SK-N-SH (cell line): ENCODE results near the gene ZNF827. TPM values are rescaled to one million over a fixed set of nuclear protein-coding genes. Genes with fewer than 3 reads are reported as not detected.

Experiments
- CTCF ChIA-PET: fragments of 300-600, 350-600 bp; formaldehyde crosslinking; extraction: SDS; loops from one replicate; lab custom pipeline; 2021; lab: Yijun Ruan, JAX
- POLR2A ChIA-PET: fragments of 350-600 bp; sonication (Branson Sonifier 250); formaldehyde crosslinking; extraction: SDS; loops from one replicate; lab custom pipeline; 2020; ENCODE audit warnings: antibody characterized with exemption, inconsistent platforms; lab: Yijun Ruan, JAX
- DNase-seq: peaks from one replicate; pipeline ENCODE4 v3.0.0; 2012
- H2AFZ ChIP-seq: fragments of 200-600 bp; sonication (generic); 2 replicates; pipeline ENCODE4 v1.8.1; 2016; ENCODE audit warnings: antibody characterized with exemption, mild to moderate bottlenecking, low read depth
- H3F3A ChIP-seq: fragments of 200-600 bp; sonication (generic); replicated peaks from 2 replicates; pipeline ENCODE3; 2016; ENCODE audit warnings: antibody characterized with exemption, mild to moderate bottlenecking; ENCODE audit not compliant: insufficient read depth
- H3K27ac ChIP-seq, 2 experiments: fragments of 200-500 bp in 1 of 2; fragments of 200-600 bp in 1 of 2; sonication (Bioruptor generic) in 1 of 2; sonication (generic), shearing (Covaris generic) in 1 of 2; 2 replicates each; pipeline versions ENCODE4 v1.5.1 to v1.6.1; 2014 to 2016; ENCODE audit warnings: low read depth in 2 of 2, inconsistent platforms in 1 of 2, low read length in 1 of 2, mild to moderate bottlenecking in 1 of 2, mixed read lengths in 1 of 2
- H3K27me3 ChIP-seq: fragments of 200-600 bp; sonication (generic), shearing (Covaris generic); 2 replicates; pipeline ENCODE4 v1.6.1; 2016; ENCODE audit warnings: mixed run types; ENCODE audit not compliant: insufficient read depth
- H3K36me3 ChIP-seq, 2 experiments: fragments of 200-500 bp in 1 of 2; fragments of 200-600 bp in 1 of 2; sonication (Bioruptor generic) in 1 of 2; sonication (generic) in 1 of 2; replicated peaks in 1 of 2; 2 replicates each; pipeline versions ENCODE3 to v1.5.1; 2014 to 2016; ENCODE audit warnings: low read length in 1 of 2, mild to moderate bottlenecking in 1 of 2; ENCODE audit not compliant: insufficient read depth in 2 of 2, control insufficient read depth in 1 of 2
- H3K4me1 ChIP-seq, 2 experiments: fragments of 200-500 bp in 1 of 2; fragments of 200-600 bp in 1 of 2; sonication (Bioruptor generic) in 1 of 2; sonication (generic), shearing (Covaris generic) in 1 of 2; 2 replicates each; pipeline versions ENCODE4 v1.5.1 to v1.6.1; 2014 to 2016; ENCODE audit warnings: low read depth in 1 of 2, low read length in 1 of 2, mixed run types in 1 of 2; ENCODE audit not compliant: insufficient read depth in 2 of 2, control insufficient read depth in 1 of 2
- H3K4me2 ChIP-seq: fragments of 200-600 bp; sonication (generic), shearing (Covaris generic); 2 replicates; pipeline ENCODE4 v1.6.1; 2017; ENCODE audit warnings: mixed run types
- H3K4me3 ChIP-seq, 2 experiments: fragments of 200-500 bp in 1 of 2; fragments of 200-600 bp in 1 of 2; sonication (Bioruptor generic) in 1 of 2; sonication (generic), shearing (Covaris generic) in 1 of 2; 2 replicates each; pipeline versions ENCODE4 v1.5.1 to v1.8.1; 2014 to 2016; ENCODE audit warnings: low read depth in 2 of 2, inconsistent platforms in 1 of 2, low read length in 1 of 2, mild to moderate bottlenecking in 1 of 2, mixed read lengths in 1 of 2, moderate library complexity in 1 of 2
- H3K79me2 ChIP-seq: fragments of 200-600 bp; sonication (generic); 2 replicates; pipeline ENCODE4 v1.8.1; 2017; ENCODE audit warnings: mild to moderate bottlenecking; ENCODE audit not compliant: insufficient read depth
- H3K9ac ChIP-seq: fragments of 200-600 bp; sonication (generic); 2 replicates; pipeline ENCODE4 v1.6.1; 2017; ENCODE audit warnings: mixed run types
- H3K9me2 ChIP-seq: fragments of 200-600 bp; sonication (generic); 2 replicates; pipeline ENCODE4 v1.6.1; 2017; ENCODE audit warnings: mixed run types
- H3K9me3 ChIP-seq: fragments of 200-600 bp; sonication (generic); 2 replicates; pipeline ENCODE4 v1.6.1; 2017; ENCODE audit warnings: mixed run types, mild to moderate bottlenecking, moderate library complexity
- H4K20me1 ChIP-seq: fragments of 200-600 bp; sonication (generic); 2 replicates; pipeline ENCODE4 v1.6.1; 2017; ENCODE audit warnings: mild to moderate bottlenecking, mixed run types; ENCODE audit not compliant: insufficient read depth
- CHD2 ChIP-seq: fragments of 150-350 bp; IDR thresholded peaks from 2 replicates; pipeline ENCODE4 v1.6.1; 2018; ENCODE audit warnings: low read length; ENCODE audit not compliant: partially characterized antibody
- ELF1 ChIP-seq: IDR thresholded peaks from 2 replicates; pipeline ENCODE4 v1.4.0; 2012
- EZH2phosphoT487 ChIP-seq: fragments of 200-600 bp; sonication (generic); IDR thresholded peaks from 2 replicates; pipeline ENCODE4 v1.6.1; 2017; ENCODE audit warnings: low read depth, mixed run types, mild to moderate bottlenecking, antibody characterized with exemption, moderate library complexity, borderline replicate concordance
- FOSL2 ChIP-seq: IDR thresholded peaks from 2 replicates; pipeline ENCODE4 v1.4.0; 2012; ENCODE audit warnings: low read depth, mild to moderate bottlenecking, moderate library complexity, borderline replicate concordance
- GABPA ChIP-seq: IDR thresholded peaks from 2 replicates; pipeline ENCODE4 v1.4.0; 2012; ENCODE audit warnings: low read depth, mild to moderate bottlenecking
- GATA2 ChIP-seq: sonication (generic); formaldehyde crosslinking; IDR thresholded peaks from 2 replicates; pipeline ENCODE4 v1.5.0; 2020; ENCODE audit warnings: mild to moderate bottlenecking, missing genetic modification reagents
- JUND ChIP-seq: IDR thresholded peaks from 2 replicates; pipeline ENCODE4 v1.4.0; 2012
- MAX ChIP-seq: IDR thresholded peaks from 2 replicates; pipeline ENCODE4 v1.4.0; 2012; ENCODE audit warnings: low read depth
- MEF2A ChIP-seq: IDR thresholded peaks from 2 replicates; pipeline ENCODE4 v1.4.0; 2012; ENCODE audit warnings: low read depth, borderline replicate concordance
- MXI1 ChIP-seq: IDR thresholded peaks from 2 replicates; pipeline ENCODE4 v1.6.1; 2012; ENCODE audit warnings: mild to moderate bottlenecking, low read depth, low read length, improper control_type of control experiment
- NFIC ChIP-seq: IDR thresholded peaks from 2 replicates; pipeline ENCODE4 v1.4.0; 2012; ENCODE audit warnings: borderline replicate concordance
- POLR2AphosphoS5 ChIP-seq: IDR thresholded peaks from 2 replicates; pipeline ENCODE4 v1.6.1; 2012; ENCODE audit warnings: low read depth, low read length
- RAD21 ChIP-seq: IDR thresholded peaks from 2 replicates; pipeline ENCODE4 v1.6.1; 2012; ENCODE audit warnings: mild to moderate bottlenecking, low read length
- REST ChIP-seq: IDR thresholded peaks from 2 replicates; pipeline ENCODE4 v1.6.1; 2012; ENCODE audit warnings: mild to moderate bottlenecking, low read depth, low read length, moderate library complexity
- RFX5 ChIP-seq: IDR thresholded peaks from 2 replicates; pipeline ENCODE4 v1.6.1; 2012; ENCODE audit warnings: mild to moderate bottlenecking, improper control_type of control experiment, low read length
- RXRA ChIP-seq: IDR thresholded peaks from 2 replicates; pipeline ENCODE4 v1.4.0; 2012; ENCODE audit warnings: low read depth, mild to moderate bottlenecking, borderline replicate concordance
- SIN3A ChIP-seq: IDR thresholded peaks from 2 replicates; pipeline ENCODE4 v1.6.1; 2012; ENCODE audit warnings: low read depth, mild to moderate bottlenecking, low read length, moderate library complexity, borderline replicate concordance
- TAF1 ChIP-seq: IDR thresholded peaks from 2 replicates; pipeline ENCODE4 v1.6.1; 2012; ENCODE audit warnings: low read depth, mild to moderate bottlenecking, low read length, moderate library complexity, borderline replicate concordance
- USF2 ChIP-seq: fragments of 150-350 bp; IDR thresholded peaks from 2 replicates; pipeline ENCODE4 v1.6.1; 2017; ENCODE audit warnings: antibody characterized with exemption, low read length, low read depth, borderline replicate concordance
- YY1 ChIP-seq: IDR thresholded peaks from 2 replicates; pipeline ENCODE4 v1.4.0; 2012; ENCODE audit warnings: low read depth, mild to moderate bottlenecking
- ZBTB33 ChIP-seq: IDR thresholded peaks from 2 replicates; pipeline ENCODE4 v1.4.0; 2012; ENCODE audit warnings: low read depth, borderline replicate concordance
- WGBS: methylation state at CpG from one replicate; pipeline ENCODE4 v1.1.6; 2017; ENCODE audit warnings: low lambda C conversion rate; 5-methylcytosine and 5-hydroxymethylcytosine counted together
- polyA plus RNA-seq, 3 experiments: library from polyadenylated mRNA; depleted of rRNA; stranded (reverse); fragments of >200 nt; gene quantifications; 2 replicates each; pipeline ENCODE4 v1.2.3, GENCODE V29; 2012

Gene ZNF827
- polyA plus RNA-seq, 1 of the 3 experiments (the other 2 are of a cell fraction) = 23.2 TPM

GRCh38 chr4:145902522-145902921 is 36.1 kb downstream of the ZNF827 start:
- H3K9ac ChIP-seq = no peak overlapping the region
- H3K36me3 ChIP-seq = peaks cover 25% of the 10 kb centered on the region in 2 experiments
- TF ChIP-seq GATA2 (CRISPR knock-in tag) (no peak), RFX5 (no peak)
- H3K9me2 ChIP-seq = no peaks in the 10 kb centered on the region
- no peak overlapping the region for H3K4me3 ChIP-seq
- H3K27ac ChIP-seq = no peak overlapping the region
- H4K20me1 ChIP-seq = no peaks in the 10 kb centered on the region
- H2AFZ ChIP-seq = no peak overlapping the region
- no peaks in the 10 kb centered on the region for H3K9me3 ChIP-seq
- CTCF ChIA-PET = no interaction called here
- no peak overlapping the region for H3K4me2 ChIP-seq
- H3K4me1 ChIP-seq = peaks cover 0 to 10% of the 10 kb centered on the region in 2 experiments; a peak in 2 of 4 replicates
- POLR2A ChIA-PET = no interaction called here
- 94% methylated on average over 13 of the region's 13 CpGs for WGBS
- peaks cover 71% of the 10 kb centered on the region for H3K79me2 ChIP-seq
- DNase-seq = no peak
- H3K27me3 ChIP-seq = no peaks in the 10 kb centered on the region
- H3F3A ChIP-seq = no peaks in the 10 kb centered on the region

GRCh38 chr4:145899886-145900460 is 38.6 kb downstream of the ZNF827 start:
- H3K9me3 ChIP-seq = no peaks in the 10 kb centered on the region
- no peak overlapping the region for H3K9ac ChIP-seq
- no peak overlapping the region for H3K4me3 ChIP-seq
- ChIA-PET POLR2A (interaction anchor here (0.6 kb wide), 1 partner anchor 277 kb away, joined by 3 read pairs; no protein-coding TSS in a partner anchor), CTCF (no interaction called here)
- no peak for DNase-seq
- no peaks in the 10 kb centered on the region for H4K20me1 ChIP-seq
- H3K27ac ChIP-seq = no peak overlapping the region
- H3F3A ChIP-seq = no peaks in the 10 kb centered on the region
- H3K27me3 ChIP-seq = no peaks in the 10 kb centered on the region
- no peak overlapping the region for H3K4me2 ChIP-seq
- no peaks in the 10 kb centered on the region for H3K9me2 ChIP-seq
- TF ChIP-seq TAF1 = no peak
- TF ChIP-seq MXI1 = no peak
- TF ChIP-seq ZBTB33 = no peak
- no peak for TF ChIP-seq MAX
- no peak for TF ChIP-seq JUND
- TF ChIP-seq USF2 = no peak
- no peak for TF ChIP-seq RAD21
- TF ChIP-seq NFIC = no peak
- TF ChIP-seq FOSL2 = no peak
- no peak for TF ChIP-seq EZH2phosphoT487
- no peak for TF ChIP-seq YY1
- no peak for TF ChIP-seq REST
- no peak for TF ChIP-seq GATA2 (CRISPR knock-in tag)
- no peak for TF ChIP-seq ELF1
- TF ChIP-seq CHD2 = no peak
- no peak for TF ChIP-seq RXRA
- TF ChIP-seq SIN3A = no peak
- no peak for TF ChIP-seq MEF2A
- TF ChIP-seq POLR2AphosphoS5 = no peak
- no peak for TF ChIP-seq GABPA
- TF ChIP-seq, all 33 proteins: peak for 0
- Histone ChIP-seq H3K36me3 (peaks cover 25 to 31% of the 10 kb centered on the region in 2 experiments), H3K4me1 (peaks cover 0 to 5% of the 10 kb centered on the region in 2 experiments; a peak in 1 of 4 replicates), H3K79me2 (peaks cover 63% of the 10 kb centered on the region), H2AFZ (no peak overlapping the region)
- WGBS = 93% methylated on average over 4 of the region's 4 CpGs
